Keratinocyte (primary cell): ENCODE measurements around the gene SIPA1L3. TPM values are rescaled to one million over a fixed set of nuclear protein-coding genes. Genes with fewer than 3 reads are reported as not detected.

Source experiments
- DNase-seq: peaks from one replicate; pipeline ENCODE4 v3.0.0-alpha.2; 2011; ENCODE audit warnings: low read depth, missing footprints, low spot score
- FAIRE-seq: peaks from 2 replicates; lab custom pipeline; 2011; peaks lifted over from hg19 to GRCh38; lab: Jason Lieb, UNC
- H2AFZ ChIP-seq: 2 replicates; pipeline ENCODE4 v1.6.0; 2012; ENCODE audit warnings: low read length, control low read depth, inconsistent platforms; ENCODE audit not compliant: control insufficient read depth
- H3K27ac ChIP-seq: 2 replicates; pipeline ENCODE4 v1.5.1; 2011; ENCODE audit warnings: low read length; ENCODE audit not compliant: control insufficient read depth, insufficient read depth
- H3K27me3 ChIP-seq: 3 replicates; pipeline ENCODE4 v1.6.0; 2011; ENCODE audit warnings: low read length; ENCODE audit not compliant: control insufficient read depth, insufficient read depth; ENCODE audit errors: extremely low read depth
- H3K36me3 ChIP-seq, 2 experiments: 2 replicates in 1 of 2; 3 replicates in 1 of 2; pipeline ENCODE4 v1.5.1; 2011; ENCODE audit warnings: low read length in 2 of 2, mild to moderate bottlenecking in 1 of 2; ENCODE audit not compliant: control insufficient read depth in 2 of 2, insufficient read depth in 2 of 2; ENCODE audit errors: extremely low read depth in 1 of 2
- H3K4me1 ChIP-seq: 3 replicates; pipeline ENCODE4 v1.5.1; 2011; ENCODE audit warnings: low read length; ENCODE audit not compliant: control insufficient read depth, insufficient read depth; ENCODE audit errors: extremely low read depth
- H3K4me2 ChIP-seq: 3 replicates; pipeline ENCODE4 v1.6.0; 2011; ENCODE audit warnings: low read depth, low read length; ENCODE audit not compliant: control insufficient read depth, insufficient read depth; ENCODE audit errors: extremely low read depth
- H3K4me3 ChIP-seq, 3 experiments: fragments of 200-600 bp in 1 of 3; sonication (generic) in 1 of 3; 2 replicates in 2 of 3; 3 replicates in 1 of 3; pipeline ENCODE4 v1.5.1; 2011 to 2016; ENCODE audit warnings: low read length in 3 of 3, mild to moderate bottlenecking in 3 of 3, control low read depth in 2 of 3, inconsistent platforms in 1 of 3, low read depth in 1 of 3, mixed read lengths in 1 of 3, mixed run types in 1 of 3, moderate library complexity in 1 of 3; ENCODE audit not compliant: control insufficient read depth in 2 of 3, insufficient read depth in 2 of 3; ENCODE audit errors: extremely low read depth in 1 of 3
- H3K79me2 ChIP-seq: 2 replicates; pipeline ENCODE4 v1.6.0; 2012; ENCODE audit warnings: low read length; ENCODE audit not compliant: control insufficient read depth, insufficient read depth
- H3K9ac ChIP-seq: 3 replicates; pipeline ENCODE4 v1.6.0; 2011; ENCODE audit warnings: low read length; ENCODE audit not compliant: control insufficient read depth, insufficient read depth; ENCODE audit errors: extremely low read depth
- H3K9me1 ChIP-seq: 3 replicates; pipeline ENCODE4 v1.6.0; 2011; ENCODE audit warnings: low read length; ENCODE audit not compliant: control insufficient read depth, insufficient read depth; ENCODE audit errors: extremely low read depth
- H3K9me3 ChIP-seq: 2 replicates; pipeline ENCODE4 v1.5.1; 2012; ENCODE audit warnings: low read depth, low read length; ENCODE audit not compliant: control insufficient read depth
- H4K20me1 ChIP-seq: 3 replicates; pipeline ENCODE4 v1.6.0; 2011; ENCODE audit warnings: low read length; ENCODE audit not compliant: control insufficient read depth, insufficient read depth; ENCODE audit errors: extremely low read depth
- CTCF ChIP-seq, 3 experiments: IDR thresholded peaks in 1 of 3; conservative IDR thresholded peaks in 1 of 3; optimal IDR thresholded peaks in 1 of 3; 2 replicates in 2 of 3; 3 replicates in 1 of 3; pipeline versions ENCODE3 to v1.5.1; 2011; ENCODE audit warnings: low read length in 3 of 3, mild to moderate bottlenecking in 3 of 3, moderate library complexity in 2 of 3, control low read depth in 1 of 3, inconsistent platforms in 1 of 3; ENCODE audit not compliant: insufficient read depth in 2 of 3; ENCODE audit errors: extremely low read depth in 1 of 3
- EZH2 ChIP-seq: IDR thresholded peaks from one replicate; pipeline ENCODE4 v1.6.1; 2012; ENCODE audit warnings: inconsistent platforms, mild to moderate bottlenecking, low read length, moderate library complexity
- dilution Hi-C: fragments of 300-500 bp; cut with MboI; formaldehyde crosslinking; loops from one replicate; pipeline ENCODE4 v1.7.0; 2020; ENCODE audit warnings: low sequenced_read_pairs; ENCODE audit not compliant: extremely low pct_ligation_motif_present
- polyA plus RNA-seq, 5 experiments: library from polyadenylated mRNA; depleted of rRNA in 3 of 5; stranded (reverse) in 3 of 5; stranded (forward) in 1 of 5; unstranded in 1 of 5; fragments of >200 nt; gene quantifications; 1 replicate in 1 of 5; 2 replicates in 3 of 5; 3 replicates in 1 of 5; pipeline versions ENCODE4 v1.2.1 to v1.2.3, GENCODE V29; 2011 to 2012; ENCODE audit warnings: missing spikeins in 2 of 5, low read depth in 1 of 5, low replicate concordance in 1 of 5

Gene SIPA1L3
- polyA plus RNA-seq, 1 donor (not counting 4 experiments of a cell fraction or from before 2014, with no cell fraction given): 8.0 TPM

- Histone ChIP-seq H4K20me1 (no peaks in the 10 kb centered on the region), H3K4me3 (no peak overlapping the region), H3K9me3 (no peaks in the 10 kb centered on the region), H3K79me2 (no peaks in the 10 kb centered on the region), H3K9me1 (no peaks in the 10 kb centered on the region), H3K27me3 (no peaks in the 10 kb centered on the region), H3K36me3 (peaks cover 0 to 3% of the 10 kb centered on the region in 2 experiments), H3K9ac (no peak overlapping the region), H3K27ac (no peak overlapping the region), H3K4me1 (peaks cover 23% of the 10 kb centered on the region), H3K4me2 (no peak overlapping the region), H2AFZ (no peak overlapping the region)
- DNase-seq: no peak
- no peak for TF ChIP-seq EZH2
- no peak for TF ChIP-seq CTCF (optimal IDR thresholded peaks at IDR 0.05 in 1 of 3, IDR thresholded peaks at IDR 0.05 in 1 of 3, conservative IDR thresholded peaks at IDR 0.05 in 1 of 3; ENCODE audit: extremely low read depth in 1 of 3, insufficient read depth in 2 of 3, low read length in 3 of 3)
- FAIRE-seq: no peak
- dilution Hi-C loops: no loop called here
Observed at GRCh38 chr19:38006361-38007045, 99.5 kb downstream of the SIPA1L3 start.

- H3K4me2 ChIP-seq: no peak overlapping the region
- H3K79me2 ChIP-seq: no peaks in the 10 kb centered on the region
- peaks cover 6% of the 10 kb centered on the region for H3K4me1 ChIP-seq
- dilution Hi-C loops: no loop called here
- DNase-seq: no peak
- no peak overlapping the region for H3K27ac ChIP-seq
- no peaks in the 10 kb centered on the region for H3K9me3 ChIP-seq
- H3K9me1 ChIP-seq: no peaks in the 10 kb centered on the region
- no peaks in the 10 kb centered on the region for H3K27me3 ChIP-seq
- H3K36me3 ChIP-seq: peaks cover 0 to 3% of the 10 kb centered on the region in 2 experiments
- no peak overlapping the region for H3K4me3 ChIP-seq
- no peak for TF ChIP-seq EZH2
- TF ChIP-seq CTCF (optimal IDR thresholded peaks at IDR 0.05 in 1 of 3, IDR thresholded peaks at IDR 0.05 in 1 of 3, conservative IDR thresholded peaks at IDR 0.05 in 1 of 3; ENCODE audit: extremely low read depth in 1 of 3, insufficient read depth in 2 of 3, low read length in 3 of 3): no peak
- H2AFZ ChIP-seq: no peak overlapping the region
- H4K20me1 ChIP-seq: peaks cover 2% of the 10 kb centered on the region
- no peak overlapping the region for H3K9ac ChIP-seq
- FAIRE-seq: no peak
Observed at GRCh38 chr19:38009650-38010242, 102.7 kb downstream of the SIPA1L3 start.
